Activated naive CD4-positive, alpha-beta T cell treated with anti-CD3 and anti-CD28 coated beads, Interleukin-2, amount 50 U/mL, for 72 hours (primary cell): Measurements from ENCODE around the gene IL11RA. TPM values are rescaled to one million over a fixed set of nuclear protein-coding genes. Genes with fewer than 3 reads are reported as not detected.
"Not testable (repeated sequence)": the region's sequence is repeated elsewhere in the genome, so short reads cannot be mapped to it uniquely, and the experiment has no call there.

Experiments
- ATAC-seq, 2 donors: fragments of 150-1000 bp; cut with Tn5 transposase; 2 replicates each; pipeline ENCODE4 v1.10.0; 2021; ENCODE audit warnings: mild to moderate bottlenecking in 2 of 2, moderate library complexity in 2 of 2
- DNase-seq, 2 donors: peaks; one replicate each; pipeline ENCODE4 v3.0.0; 2021 to 2022; ENCODE audit warnings: low spot score in 2 of 2
- H3K27ac Mint-ChIP-seq, 2 donors: one replicate each; pipeline ENCODE4 v1.8.0; 2022; ENCODE audit warnings: mild to moderate bottlenecking in 2 of 2, mixed read lengths in 2 of 2
- H3K36me3 Mint-ChIP-seq, 2 donors: one replicate each; pipeline ENCODE4 v1.8.0; 2022; ENCODE audit warnings: mixed read lengths in 2 of 2
- H3K9me3 Mint-ChIP-seq, 2 donors: one replicate each; pipeline ENCODE4 v1.8.0; 2022; ENCODE audit warnings: mixed read lengths in 2 of 2
- total RNA-seq, 2 donors: library from RNA; stranded (reverse); gene quantifications; one replicate each; pipeline ENCODE4 v1.2.3, GENCODE V29; 2022

Gene IL11RA
- total RNA-seq, 2 donors from 2014 or later, result 41.8 to 44.2 TPM

DNA sequence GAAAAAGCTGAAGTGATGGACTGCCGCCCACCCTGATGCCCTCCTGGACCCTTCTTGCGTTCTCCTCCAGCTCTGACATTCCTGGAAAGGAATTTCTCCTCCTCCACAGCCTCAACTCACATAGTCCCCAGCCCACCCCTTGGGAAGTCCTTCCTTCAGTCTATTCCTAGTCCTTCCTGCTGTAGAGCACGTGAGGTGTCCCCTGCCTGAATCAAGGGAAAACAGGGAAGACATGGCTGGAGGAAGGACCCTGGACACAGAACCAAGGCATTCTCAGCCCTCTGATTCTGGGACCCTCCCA is 26.8 kb upstream of the IL11RA start:
- DNase-seq, result no peak
- no peak for ATAC-seq
- peaks cover 5 to 22% of the 10 kb centered on the region in 2 donors for H3K36me3 Mint-ChIP-seq
- H3K27ac Mint-ChIP-seq, result no peak overlapping the region
- no peaks in the 10 kb centered on the region for H3K9me3 Mint-ChIP-seq

GRCh38 chr9:34627716-34628655 is 24.0 kb upstream of the IL11RA start:
- Mint-ChIP-seq H3K27ac (peak overlapping the region in 1 of 2 donors; percentile 36), H3K9me3 (no peaks in the 10 kb centered on the region), H3K36me3 (peaks cover 0 to 6% of the 10 kb centered on the region in 2 donors)
- DNase-seq, result no peak
- ATAC-seq, result peak; percentile 9 to 17

DNA sequence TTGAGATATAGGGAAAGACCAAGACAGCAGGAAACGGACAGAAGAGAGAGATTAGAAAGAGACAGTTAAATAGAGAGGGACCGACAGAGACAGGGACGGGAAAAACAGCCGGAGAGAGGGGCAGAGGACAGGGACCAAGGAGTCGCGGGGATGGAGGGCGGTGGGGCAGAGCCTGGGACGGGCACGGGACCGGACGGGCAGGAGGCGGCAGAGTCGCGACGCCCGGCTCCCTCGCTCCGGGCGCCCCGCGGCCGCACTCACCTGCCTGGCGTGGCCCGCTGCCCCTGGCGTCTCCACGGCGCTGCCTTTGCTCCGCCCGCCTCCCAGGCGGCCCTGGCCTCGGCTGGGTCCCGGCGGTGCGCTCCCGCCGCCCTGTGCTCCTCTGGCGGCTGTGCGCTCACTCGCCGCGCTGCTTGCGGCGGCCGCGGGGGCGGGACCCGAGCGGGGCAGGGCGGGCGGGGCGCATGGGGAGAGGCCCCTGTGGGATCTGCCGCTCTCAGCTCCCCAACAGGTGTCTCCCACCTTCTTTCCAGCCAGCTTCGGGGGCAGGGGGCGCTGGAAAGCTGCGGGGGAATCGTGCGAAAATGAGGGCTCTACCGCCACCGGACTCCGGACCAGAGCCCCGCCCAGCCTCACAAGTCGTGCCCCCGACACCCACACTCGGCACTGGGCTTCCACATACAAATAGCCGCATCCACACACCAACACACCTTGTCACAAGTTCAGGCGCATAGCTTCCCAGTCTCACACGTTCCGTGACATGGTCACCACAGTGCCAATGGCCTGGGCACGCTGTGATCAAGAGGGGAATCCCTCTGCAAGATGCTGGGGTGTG is 23.1 kb upstream of the IL11RA start, which contains the start of gene ARID3C:
Gene ARID3C, minus strand, starts transcription at position 411 of the 835 bp plus-strand sequence. CDS start 1,052 bp downstream, outside the sequence.
- Mint-ChIP-seq H3K27ac (peak within 1 kb of the TSS in 1 of 2 donors; percentile 36), H3K36me3 (peaks cover 0 to 6% of the 10 kb centered on the region in 2 donors), H3K9me3 (no peaks in the 10 kb centered on the region)
- ATAC-seq (peak; percentile 70 to 81), DNase-seq (peak in 1 of 2 donors; percentile 57)

DNA sequence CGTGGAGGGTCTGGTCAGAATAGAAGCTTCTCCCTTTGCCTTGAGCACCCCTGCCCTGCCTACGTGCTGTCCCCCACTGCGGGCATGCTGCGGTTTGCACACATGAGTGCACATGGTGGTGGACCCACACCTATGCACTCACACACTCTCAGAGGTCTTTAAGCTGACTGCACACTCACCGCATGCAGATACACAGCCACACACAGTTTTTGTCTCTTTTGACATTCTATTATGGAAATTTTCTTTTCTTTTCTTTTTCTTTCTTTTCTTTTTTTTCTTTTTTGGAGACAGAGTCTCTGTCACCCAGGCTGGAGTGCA is 22.5 kb upstream of the IL11RA start:
- ATAC-seq, result no peak

GRCh38 chr9:34630402-34631154 is 21.4 kb upstream of the IL11RA start:
- Mint-ChIP-seq H3K9me3 (no peaks in the 10 kb centered on the region), H3K27ac (no peak overlapping the region), H3K36me3 (peaks cover 5 to 11% of the 10 kb centered on the region in 2 donors)
- ATAC-seq (no peak), DNase-seq (no peak)

More for the DNA sequence above, 22.5 kb upstream of the IL11RA start:
- DNase-seq, result no peak
- Mint-ChIP-seq H3K9me3 (no peaks in the 10 kb centered on the region), H3K36me3 (peaks cover 0 to 6% of the 10 kb centered on the region in 2 donors), H3K27ac (no peak overlapping the region)

- peaks cover 16 to 23% of the 10 kb centered on the region in 2 donors for H3K36me3 Mint-ChIP-seq
- DNase-seq, result no peak
- ATAC-seq, result no peak
- H3K9me3 Mint-ChIP-seq, result no peaks in the 10 kb centered on the region
- H3K27ac Mint-ChIP-seq, result no peak overlapping the region
Measured at GRCh38 chr9:34633166-34633565, 18.8 kb upstream of the IL11RA start.

DNA sequence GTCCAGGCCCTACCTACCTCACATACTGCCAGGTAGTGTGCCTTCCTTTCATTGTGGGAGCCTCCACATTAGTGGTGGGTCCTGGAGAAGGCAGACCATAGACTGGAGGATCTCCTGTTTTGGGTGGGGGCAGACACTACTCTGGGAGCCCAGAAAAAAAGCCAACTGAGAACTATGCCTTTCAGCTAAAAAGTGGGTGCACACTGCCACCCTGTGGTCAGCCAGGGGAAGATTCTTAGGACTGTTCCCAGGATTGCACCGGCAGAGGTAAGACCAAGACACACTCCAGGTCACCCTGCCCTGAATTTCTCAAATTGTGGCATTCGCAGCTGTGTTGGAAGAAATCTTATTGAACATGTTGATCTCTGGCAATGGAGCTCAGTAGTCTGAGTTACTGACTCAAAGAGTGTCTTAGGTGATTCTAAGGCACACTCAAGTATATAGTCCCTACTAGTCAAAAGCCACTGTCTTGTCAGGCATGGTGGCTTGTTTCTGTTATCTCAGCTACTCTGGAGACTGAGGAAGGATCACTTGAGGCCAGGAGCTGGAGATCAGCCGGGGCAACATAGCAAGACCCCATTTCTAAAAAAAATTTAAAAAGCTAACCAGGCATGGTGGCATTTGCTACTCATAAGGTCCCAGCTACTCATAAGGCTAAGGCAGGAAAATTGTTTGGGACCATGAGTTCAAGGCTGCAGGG is 18.0 kb upstream of the IL11RA start:
- Mint-ChIP-seq H3K9me3 (no peaks in the 10 kb centered on the region), H3K36me3 (peaks cover 16 to 17% of the 10 kb centered on the region in 2 donors), H3K27ac (no peak overlapping the region)
- ATAC-seq (peak; percentile 18 to 41), DNase-seq (peak in 1 of 2 donors; percentile 80)

GRCh38 chr9:34634551-34635248 is 17.3 kb upstream of the IL11RA start:
- ATAC-seq, result no peak
- no peak overlapping the region for H3K27ac Mint-ChIP-seq

DNA sequence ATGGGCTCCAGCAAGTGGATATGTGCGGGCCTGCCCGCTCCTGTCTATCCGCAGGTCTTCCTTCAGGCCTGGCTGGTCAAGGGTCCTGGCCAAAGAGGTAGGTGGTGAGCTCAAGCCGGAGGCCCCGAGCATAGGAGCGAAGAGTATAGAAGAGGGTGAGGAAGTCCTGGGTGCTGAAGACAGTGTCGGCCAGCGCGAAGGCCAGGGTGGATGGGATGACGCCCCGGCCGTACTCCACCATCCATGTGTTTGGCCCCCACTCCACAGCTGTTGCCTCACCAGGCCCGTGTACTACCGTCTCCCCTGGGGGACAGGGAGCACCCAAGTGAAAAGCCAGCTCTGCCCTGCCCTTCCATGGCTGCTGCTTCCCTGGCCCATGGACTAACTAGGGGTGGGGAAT is 16.4 kb upstream of the IL11RA start:
- Mint-ChIP-seq H3K27ac (peak overlapping the region in 1 of 2 donors; percentile 58), H3K36me3 (peaks cover 16 to 17% of the 10 kb centered on the region in 2 donors)
- no peak for ATAC-seq

More at GRCh38 chr9:34634551-34635248, 17.3 kb upstream of the IL11RA start:
- no peak for DNase-seq
- H3K9me3 Mint-ChIP-seq, result no peaks in the 10 kb centered on the region
- peaks cover 16 to 17% of the 10 kb centered on the region in 2 donors for H3K36me3 Mint-ChIP-seq

GRCh38 chr9:34636791-34637355 is 15.1 kb upstream of the IL11RA start:
- peak overlapping the region; percentile 91 to 93 for H3K27ac Mint-ChIP-seq
- H3K36me3 Mint-ChIP-seq, result peaks cover 16 to 17% of the 10 kb centered on the region in 2 donors
- ATAC-seq, result no peak
- no peaks in the 10 kb centered on the region for H3K9me3 Mint-ChIP-seq
- DNase-seq, result no peak

More for the DNA sequence above, 16.4 kb upstream of the IL11RA start:
- H3K9me3 Mint-ChIP-seq, result no peaks in the 10 kb centered on the region
- no peak for DNase-seq

DNA sequence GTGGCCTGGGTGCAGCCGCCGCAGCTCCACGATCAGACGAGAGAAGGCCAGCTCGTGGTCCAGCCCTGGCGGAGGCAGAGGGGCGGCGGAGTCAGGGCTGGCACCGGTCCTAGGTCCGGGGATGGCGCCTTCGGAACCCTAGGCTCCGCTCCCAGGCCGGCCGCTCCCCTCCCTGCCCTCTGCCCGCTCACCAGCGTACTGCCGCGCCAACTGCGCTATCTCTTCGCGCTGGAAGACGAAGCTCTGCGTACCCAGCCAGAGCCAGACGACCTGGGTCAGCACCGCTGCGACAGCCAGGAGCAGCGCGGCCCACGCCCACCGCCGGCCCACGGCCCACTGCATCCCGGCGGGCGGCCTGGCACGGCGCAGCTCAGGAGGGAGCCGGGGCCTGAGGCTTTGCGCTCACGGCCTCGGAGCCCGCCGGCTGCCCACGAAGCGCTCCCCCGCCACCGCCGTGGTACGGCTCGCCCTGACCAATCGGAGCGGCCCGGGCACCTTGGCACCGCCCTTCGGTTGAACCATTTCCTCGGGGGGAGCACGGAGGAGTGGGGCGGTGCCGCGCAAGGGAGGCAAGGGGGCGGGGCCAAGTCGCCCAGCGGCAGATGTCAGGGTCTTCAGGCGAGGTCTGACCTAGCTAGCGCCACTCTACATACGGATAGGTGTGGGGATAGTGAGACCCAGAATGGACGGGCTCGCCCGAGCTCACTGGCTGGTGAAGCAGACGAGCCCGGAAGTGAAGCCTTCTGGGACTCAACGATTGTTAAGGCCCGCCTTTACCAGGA is 14.4 kb upstream of the IL11RA start, which contains the start of gene SIGMAR1:
Gene SIGMAR1, minus strand, starts transcription at position 432 of the 782 bp plus-strand sequence. Its CDS starts 90 bp downstream, at position 342.
- DNase-seq (peak; percentile 96 to 98), ATAC-seq (peak; percentile 90 to 93)
- H3K36me3 Mint-ChIP-seq, result peaks cover 16 to 17% of the 10 kb centered on the region in 2 donors
- no peaks in the 10 kb centered on the region for H3K9me3 Mint-ChIP-seq
- peak within 1 kb of the TSS; percentile 91 to 98 for H3K27ac Mint-ChIP-seq

- Mint-ChIP-seq H3K27ac (peak overlapping the region; percentile 91 to 98), H3K9me3 (no peaks in the 10 kb centered on the region), H3K36me3 (peaks cover 16 to 17% of the 10 kb centered on the region in 2 donors)
- DNase-seq, result no peak
- ATAC-seq, result peak in 1 of 2 donors; percentile 8
Measured at GRCh38 chr9:34638138-34638445, 13.9 kb upstream of the IL11RA start.

DNA sequence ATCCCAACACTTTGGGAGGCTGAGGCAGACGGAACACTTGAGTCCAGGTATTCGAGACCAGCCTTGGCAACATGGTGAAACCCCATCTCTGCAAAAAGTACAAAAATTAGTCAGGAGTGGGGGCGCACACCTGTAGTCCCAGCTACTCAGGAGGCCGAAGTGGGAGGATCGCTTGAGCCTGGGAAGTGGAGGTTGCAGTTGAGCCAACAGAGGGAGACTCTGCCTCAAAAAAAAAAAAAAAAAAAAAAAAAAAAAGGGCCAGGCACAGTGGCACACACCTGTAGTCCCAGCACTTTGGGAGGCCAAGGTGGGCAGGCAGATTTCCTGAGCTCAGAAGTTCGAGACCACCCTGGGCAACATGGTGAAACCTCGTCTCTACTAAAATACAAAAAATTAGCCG is 12.7 kb upstream of the IL11RA start:
- ATAC-seq, H3K27ac Mint-ChIP-seq, H3K9me3 Mint-ChIP-seq, DNase-seq: not testable (repeated sequence)
- H3K36me3 Mint-ChIP-seq, result peaks cover 16 to 17% of the 10 kb centered on the region in 2 donors

DNA sequence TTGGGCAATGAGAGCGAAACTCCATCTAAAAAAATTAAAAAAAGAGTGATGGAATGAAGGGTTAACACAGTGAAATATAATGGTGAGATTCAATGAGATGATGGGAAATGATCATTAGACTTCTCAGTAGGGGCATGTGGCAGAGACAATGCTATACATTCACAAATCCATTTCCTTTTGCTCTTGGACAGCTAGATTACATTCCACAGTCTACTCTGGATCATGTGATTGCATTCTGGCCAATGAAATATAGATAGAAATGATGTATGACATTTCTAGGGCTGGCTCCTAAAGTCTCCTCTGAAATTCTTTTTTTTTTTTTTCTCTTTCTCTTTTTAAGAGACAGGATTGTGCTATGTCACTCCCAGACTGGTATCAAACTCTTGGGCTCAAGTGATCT is 9.3 kb upstream of the IL11RA start:
- no peak overlapping the region for H3K27ac Mint-ChIP-seq
- ATAC-seq (no peak), DNase-seq (no peak)
- peaks cover 6 to 8% of the 10 kb centered on the region in 2 donors for H3K36me3 Mint-ChIP-seq
- no peaks in the 10 kb centered on the region for H3K9me3 Mint-ChIP-seq
